Dendritic cell treated with granulocyte-macrophage colony-stimulating factor and Interleukin-4, amounts not matched to agents 40 ng/mL and 50 ng/mL, for 4 days (primary cell): ENCODE measurements around the gene SLC12A6.

Experiments
- H3K27ac Mint-ChIP-seq: one replicate; pipeline ENCODE4 v1.8.0; 2022; ENCODE audit warnings: mild to moderate bottlenecking, mixed read lengths
- H3K27me3 Mint-ChIP-seq: one replicate; pipeline ENCODE4 v1.8.0; 2022; ENCODE audit warnings: mild to moderate bottlenecking, mixed read lengths
- H3K36me3 Mint-ChIP-seq: one replicate; pipeline ENCODE4 v1.8.0; 2022; ENCODE audit warnings: low read depth, mixed read lengths
- H3K4me1 Mint-ChIP-seq: one replicate; pipeline ENCODE4 v1.8.0; 2022; ENCODE audit warnings: low read depth, mixed read lengths
- H3K4me3 Mint-ChIP-seq: one replicate; pipeline ENCODE4 v1.8.0; 2022; ENCODE audit warnings: mild to moderate bottlenecking, moderate library complexity, mixed read lengths
- H3K9me3 Mint-ChIP-seq: one replicate; pipeline ENCODE4 v1.8.0; 2022; ENCODE audit warnings: mixed read lengths
- intact Hi-C: fragments of 100-400 bp; cut with micrococcal nuclease; formaldehyde crosslinking; loops from one replicate; pipeline ENCODE4 v1.15.0; 2022

The SLC12A6 gene

DNA sequence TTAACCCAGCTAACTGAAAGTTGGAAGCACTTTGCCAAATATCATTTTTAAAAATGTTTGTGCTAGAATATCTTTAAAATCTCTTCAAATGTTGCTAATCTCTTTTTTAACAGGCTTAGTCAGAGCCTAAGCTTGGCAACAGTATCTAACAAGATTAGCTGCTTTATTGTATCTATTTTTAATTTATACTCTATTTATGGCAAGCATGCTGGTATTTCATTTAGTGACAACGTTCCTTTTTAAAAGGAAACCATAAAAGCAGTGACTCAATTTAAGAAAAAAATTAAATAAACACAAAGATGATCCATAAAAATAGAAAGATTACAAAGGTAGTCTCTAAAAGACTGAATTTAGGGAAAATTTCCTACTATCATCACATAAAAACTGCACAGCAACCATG, 40.5 kb downstream of the SLC12A6 start:
- H3K4me3 Mint-ChIP-seq: no peak overlapping the region
- intact Hi-C loops: no loop called here
- no peaks in the 10 kb centered on the region for H3K27me3 Mint-ChIP-seq
- H3K4me1 Mint-ChIP-seq: peaks cover 17% of the 10 kb centered on the region
- H3K9me3 Mint-ChIP-seq: no peaks in the 10 kb centered on the region
- peaks cover 21% of the 10 kb centered on the region for H3K36me3 Mint-ChIP-seq
- no peak overlapping the region for H3K27ac Mint-ChIP-seq

DNA sequence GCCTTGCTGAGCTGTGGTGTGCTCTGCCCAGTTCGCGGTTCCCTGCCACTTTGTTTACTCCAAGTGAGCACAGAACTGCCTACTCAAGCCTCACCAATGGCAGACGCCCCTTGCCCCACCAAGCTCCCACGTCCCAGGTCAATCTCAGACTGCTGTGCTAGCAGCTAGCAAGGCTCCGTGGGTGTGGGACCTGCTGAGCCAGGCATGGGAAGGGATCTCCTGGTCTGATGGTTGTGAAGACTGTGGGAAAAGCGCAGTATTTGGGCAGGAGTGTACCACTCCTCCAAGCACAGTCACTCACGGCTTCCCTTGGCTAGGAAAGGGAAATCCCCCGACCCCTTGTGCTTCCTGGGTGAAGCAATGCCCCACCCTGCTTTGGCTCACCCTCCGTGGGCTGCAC, 45.0 kb downstream of the SLC12A6 start:
- Mint-ChIP-seq H3K27ac (no peak overlapping the region), H3K36me3 (peaks cover 25% of the 10 kb centered on the region), H3K4me3 (no peak overlapping the region), H3K4me1 (peaks cover 4% of the 10 kb centered on the region), H3K27me3 (no peaks in the 10 kb centered on the region), H3K9me3 (peaks cover 6% of the 10 kb centered on the region)
- intact Hi-C loops: no loop called here

GRCh38 chr15:34284937-34285336, 52.6 kb downstream of the SLC12A6 start:
- intact Hi-C loops: no loop called here
- H3K4me3 Mint-ChIP-seq: no peak overlapping the region
- no peaks in the 10 kb centered on the region for H3K4me1 Mint-ChIP-seq
- no peaks in the 10 kb centered on the region for H3K36me3 Mint-ChIP-seq
- H3K27me3 Mint-ChIP-seq: no peaks in the 10 kb centered on the region
- H3K9me3 Mint-ChIP-seq: peaks cover 8% of the 10 kb centered on the region
- no peak overlapping the region for H3K27ac Mint-ChIP-seq

- Mint-ChIP-seq H3K4me1 (no peaks in the 10 kb centered on the region), H3K36me3 (no peaks in the 10 kb centered on the region), H3K27me3 (no peaks in the 10 kb centered on the region), H3K9me3 (no peaks in the 10 kb centered on the region), H3K4me3 (no peak overlapping the region), H3K27ac (no peak overlapping the region)
- intact Hi-C loops: no loop called here
Observed at GRCh38 chr15:34282384-34282783, 55.2 kb downstream of the SLC12A6 start.

- H3K27ac Mint-ChIP-seq: no peak overlapping the region
- H3K4me3 Mint-ChIP-seq: no peak overlapping the region
- H3K4me1 Mint-ChIP-seq: no peaks in the 10 kb centered on the region
- H3K9me3 Mint-ChIP-seq: no peaks in the 10 kb centered on the region
- peaks cover 2% of the 10 kb centered on the region for H3K36me3 Mint-ChIP-seq
- intact Hi-C loops: no loop called here
- no peaks in the 10 kb centered on the region for H3K27me3 Mint-ChIP-seq
Observed at GRCh38 chr15:34280193-34280592, 57.4 kb downstream of the SLC12A6 start.

GRCh38 chr15:34279368-34279767, 58.2 kb downstream of the SLC12A6 start:
- intact Hi-C loops: no loop called here
- Mint-ChIP-seq H3K27ac (no peak overlapping the region), H3K36me3 (peaks cover 11% of the 10 kb centered on the region), H3K9me3 (no peaks in the 10 kb centered on the region), H3K27me3 (no peaks in the 10 kb centered on the region), H3K4me3 (no peak overlapping the region), H3K4me1 (peaks cover 6% of the 10 kb centered on the region)

- Mint-ChIP-seq H3K4me3 (no peak overlapping the region), H3K27ac (no peak overlapping the region), H3K4me1 (peaks cover 6% of the 10 kb centered on the region), H3K9me3 (no peaks in the 10 kb centered on the region), H3K36me3 (peaks cover 25% of the 10 kb centered on the region), H3K27me3 (no peaks in the 10 kb centered on the region)
- intact Hi-C loops: no loop called here
Observed at GRCh38 chr15:34275721-34276120, 61.9 kb downstream of the SLC12A6 start.

- H3K27ac Mint-ChIP-seq: no peak overlapping the region
- peaks cover 6% of the 10 kb centered on the region for H3K4me1 Mint-ChIP-seq
- intact Hi-C loops: no loop called here
- H3K27me3 Mint-ChIP-seq: no peaks in the 10 kb centered on the region
- H3K9me3 Mint-ChIP-seq: no peaks in the 10 kb centered on the region
- H3K36me3 Mint-ChIP-seq: peaks cover 31% of the 10 kb centered on the region
- H3K4me3 Mint-ChIP-seq: no peak overlapping the region
Observed at GRCh38 chr15:34275154-34275553, 62.4 kb downstream of the SLC12A6 start.

- Mint-ChIP-seq H3K27me3 (no peaks in the 10 kb centered on the region), H3K36me3 (peaks cover 43% of the 10 kb centered on the region), H3K4me1 (peaks cover 6% of the 10 kb centered on the region), H3K4me3 (no peak overlapping the region), H3K9me3 (no peaks in the 10 kb centered on the region), H3K27ac (no peak overlapping the region)
- intact Hi-C loops: no loop called here
Observed at GRCh38 chr15:34271493-34271892, 66.1 kb downstream of the SLC12A6 start.

- Mint-ChIP-seq H3K9me3 (no peaks in the 10 kb centered on the region), H3K27me3 (no peaks in the 10 kb centered on the region), H3K27ac (no peak overlapping the region), H3K4me3 (no peak overlapping the region), H3K36me3 (peaks cover 30% of the 10 kb centered on the region), H3K4me1 (no peaks in the 10 kb centered on the region)
- intact Hi-C loops: no loop called here
Observed at GRCh38 chr15:34266751-34267150, 70.8 kb downstream of the SLC12A6 start.

GRCh38 chr15:34264076-34264475, 73.5 kb downstream of the SLC12A6 start:
- Mint-ChIP-seq H3K4me1 (no peaks in the 10 kb centered on the region), H3K27ac (no peak overlapping the region), H3K27me3 (no peaks in the 10 kb centered on the region), H3K4me3 (no peak overlapping the region), H3K36me3 (peaks cover 29% of the 10 kb centered on the region), H3K9me3 (no peaks in the 10 kb centered on the region)
- intact Hi-C loops: no loop called here

DNA sequence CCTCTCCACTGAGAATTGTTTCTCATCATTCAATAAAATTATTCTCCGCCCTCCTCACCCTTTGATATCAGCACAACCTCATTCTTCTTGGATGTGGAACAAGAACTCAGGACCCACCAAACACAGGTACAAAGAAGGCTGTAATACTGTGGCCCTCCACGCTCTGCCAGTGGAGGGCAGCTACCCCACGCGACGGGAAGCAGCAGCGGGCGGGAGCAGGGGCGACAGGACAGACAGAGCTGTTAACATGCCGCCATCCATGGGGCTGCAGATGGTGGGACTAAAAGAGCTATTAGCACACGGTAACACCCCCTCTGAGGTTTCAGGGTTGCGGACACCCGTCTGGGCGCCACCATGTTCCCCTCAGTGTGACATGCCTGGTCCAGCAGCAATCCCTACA, 75.2 kb downstream of the SLC12A6 start:
- H3K27ac Mint-ChIP-seq: peak overlapping the region; percentile 5
- no peaks in the 10 kb centered on the region for H3K9me3 Mint-ChIP-seq
- no peaks in the 10 kb centered on the region for H3K4me1 Mint-ChIP-seq
- H3K4me3 Mint-ChIP-seq: no peak overlapping the region
- H3K36me3 Mint-ChIP-seq: peaks cover 33% of the 10 kb centered on the region
- no peaks in the 10 kb centered on the region for H3K27me3 Mint-ChIP-seq
- intact Hi-C loops: no loop called here

DNA sequence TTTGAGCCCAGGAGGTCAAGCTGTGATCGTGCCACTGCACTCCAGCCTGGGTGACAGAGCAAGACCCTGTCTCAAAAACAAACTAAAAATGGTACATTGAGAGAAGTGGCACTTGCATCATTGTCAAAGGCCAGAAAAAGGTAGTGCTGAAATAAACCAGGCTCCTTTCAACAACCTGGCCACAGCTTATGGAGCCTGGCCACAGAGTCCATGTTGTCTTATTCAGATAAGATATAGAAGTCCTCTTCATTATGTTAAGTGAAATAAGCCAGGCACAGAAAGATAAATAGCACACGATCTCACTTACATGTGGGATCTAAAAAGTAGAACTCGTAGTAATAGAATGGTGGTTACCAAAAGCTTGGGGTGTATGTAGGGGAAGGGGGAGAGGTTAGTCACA, 78.0 kb downstream of the SLC12A6 start:
- Mint-ChIP-seq H3K4me3 (no peak overlapping the region), H3K4me1 (no peaks in the 10 kb centered on the region), H3K9me3 (no peaks in the 10 kb centered on the region), H3K27me3 (no peaks in the 10 kb centered on the region), H3K27ac (no peak overlapping the region), H3K36me3 (peaks cover 55% of the 10 kb centered on the region)
- intact Hi-C loops: no loop called here

- no peak overlapping the region for H3K4me3 Mint-ChIP-seq
- no peak overlapping the region for H3K27ac Mint-ChIP-seq
- H3K36me3 Mint-ChIP-seq: peaks cover 69% of the 10 kb centered on the region
- H3K9me3 Mint-ChIP-seq: no peaks in the 10 kb centered on the region
- no peaks in the 10 kb centered on the region for H3K27me3 Mint-ChIP-seq
- intact Hi-C loops: no loop called here
- H3K4me1 Mint-ChIP-seq: no peaks in the 10 kb centered on the region
Observed at GRCh38 chr15:34258151-34258550, 79.4 kb downstream of the SLC12A6 start.

DNA sequence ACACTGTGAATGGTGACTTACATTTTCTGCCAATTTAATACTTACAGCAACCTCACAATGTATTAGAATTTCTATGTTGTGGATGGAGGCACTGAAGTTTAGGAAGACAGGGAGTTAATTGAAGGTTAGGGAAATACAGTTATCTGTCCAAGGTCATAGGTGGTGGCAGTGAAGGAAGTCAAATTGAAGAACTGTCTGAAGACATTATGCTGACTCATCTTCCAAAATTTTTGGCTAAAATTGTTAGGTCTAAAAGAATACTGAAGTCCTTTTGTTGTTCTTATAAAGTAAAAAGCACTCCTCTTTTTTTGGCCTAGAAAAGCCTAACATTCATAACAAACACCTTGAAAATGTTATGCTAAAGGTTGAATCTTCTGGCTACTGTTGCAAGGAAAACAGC, 85.0 kb downstream of the SLC12A6 start:
- intact Hi-C loops: no loop called here
- no peaks in the 10 kb centered on the region for H3K9me3 Mint-ChIP-seq
- no peak overlapping the region for H3K4me3 Mint-ChIP-seq
- no peaks in the 10 kb centered on the region for H3K4me1 Mint-ChIP-seq
- H3K36me3 Mint-ChIP-seq: peaks cover 92% of the 10 kb centered on the region
- no peak overlapping the region for H3K27ac Mint-ChIP-seq
- H3K27me3 Mint-ChIP-seq: no peaks in the 10 kb centered on the region
